ENCODE results near the gene JCAD.

GRCh38 chr10:30052062-30052461, 7.3 kb downstream of the JCAD start:
- TF ChIP-seq POLR2A (IDR thresholded peaks at IDR 0.05) (no peak), CTCF (IDR thresholded peaks at IDR 0.05) (no peak), POLR2AphosphoS5 (IDR thresholded peaks at IDR 0.05) (no peak), EP300 (IDR thresholded peaks at IDR 0.05) (no peak)

Measured in sigmoid colon (tissue), 4 donors.